ENCODE measurements around the gene PTPRN2. TPM values are rescaled to one million over a fixed set of nuclear protein-coding genes. Genes with fewer than 3 reads are reported as not detected.

PTPRN2 gene
- total RNA-seq, 4 donors from 2014 or later: 6.6 to 10.7 (median 8.2) TPM

DNA sequence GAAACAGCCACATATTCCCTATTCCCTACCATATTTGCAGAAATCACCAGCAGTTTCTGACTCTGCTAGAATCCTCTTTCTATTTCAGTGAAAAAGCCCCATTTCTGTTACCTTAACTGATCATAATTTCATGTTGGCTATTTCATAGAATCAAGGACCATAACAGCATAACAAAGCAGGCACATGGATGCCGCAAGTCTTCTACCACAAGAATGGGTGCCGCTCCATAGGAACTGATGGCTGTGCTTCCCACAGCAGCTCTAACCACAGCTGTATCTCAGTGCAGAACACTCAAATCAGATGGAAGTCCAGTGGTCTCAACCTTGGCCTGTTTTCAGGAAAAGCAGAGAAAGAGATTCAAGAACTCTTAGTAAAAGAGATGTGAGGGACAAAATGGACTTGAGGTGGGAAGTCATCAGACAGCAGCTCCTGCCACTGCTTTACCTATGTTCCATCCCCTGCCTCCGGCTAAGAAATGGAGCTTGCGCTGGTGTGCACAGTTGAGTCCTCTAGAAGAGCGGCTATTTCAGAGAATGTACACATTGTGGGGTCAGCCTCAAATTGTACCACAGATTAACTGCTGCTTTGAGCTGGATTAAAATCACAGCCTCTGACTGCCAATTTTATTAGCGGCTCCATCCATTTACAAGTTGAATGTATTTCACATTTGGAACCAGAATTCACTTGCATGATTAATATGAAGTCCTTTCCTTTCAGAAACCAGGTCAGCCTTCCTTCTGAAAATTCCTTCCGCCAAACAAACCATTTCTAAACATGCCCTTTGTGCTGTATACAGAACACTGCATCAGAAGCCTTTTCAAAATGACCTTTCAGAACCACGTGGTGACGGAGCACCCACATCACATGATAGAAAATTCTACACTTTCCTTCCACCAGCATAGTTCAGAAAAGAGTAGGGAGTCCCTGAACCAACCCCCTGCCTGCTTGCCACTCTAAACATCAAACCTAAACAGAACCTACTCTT is 7.7 kb downstream of the PTPRN2 start:
- no peak overlapping the region for H3K4me3 ChIP-seq
- no peak overlapping the region for H3K27ac ChIP-seq
- no peaks in the 10 kb centered on the region for H3K4me1 ChIP-seq
- H3K9me3 ChIP-seq: peaks cover 0 to 29% (median 0%) of the 10 kb centered on the region in 4 donors
- TF ChIP-seq POLR2A (IDR thresholded peaks at IDR 0.05) (no peak), EP300 (IDR thresholded peaks at IDR 0.05) (no peak)
- TF ChIP-seq, protein P1, sequence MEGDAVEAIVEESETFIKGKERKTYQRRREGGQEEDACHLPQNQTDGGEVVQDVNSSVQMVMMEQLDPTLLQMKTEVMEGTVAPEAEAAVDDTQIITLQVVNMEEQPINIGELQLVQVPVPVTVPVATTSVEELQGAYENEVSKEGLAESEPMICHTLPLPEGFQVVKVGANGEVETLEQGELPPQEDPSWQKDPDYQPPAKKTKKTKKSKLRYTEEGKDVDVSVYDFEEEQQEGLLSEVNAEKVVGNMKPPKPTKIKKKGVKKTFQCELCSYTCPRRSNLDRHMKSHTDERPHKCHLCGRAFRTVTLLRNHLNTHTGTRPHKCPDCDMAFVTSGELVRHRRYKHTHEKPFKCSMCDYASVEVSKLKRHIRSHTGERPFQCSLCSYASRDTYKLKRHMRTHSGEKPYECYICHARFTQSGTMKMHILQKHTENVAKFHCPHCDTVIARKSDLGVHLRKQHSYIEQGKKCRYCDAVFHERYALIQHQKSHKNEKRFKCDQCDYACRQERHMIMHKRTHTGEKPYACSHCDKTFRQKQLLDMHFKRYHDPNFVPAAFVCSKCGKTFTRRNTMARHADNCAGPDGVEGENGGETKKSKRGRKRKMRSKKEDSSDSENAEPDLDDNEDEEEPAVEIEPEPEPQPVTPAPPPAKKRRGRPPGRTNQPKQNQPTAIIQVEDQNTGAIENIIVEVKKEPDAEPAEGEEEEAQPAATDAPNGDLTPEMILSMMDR (IDR thresholded peaks at IDR 0.05): no peak
- DNase-seq (ENCODE audit: low spot score in 2 of 2): no peak
- WGBS, 2 donors: 88% methylated on average over 9 of the region's 9 CpGs
- peaks cover 0 to 16% of the 10 kb centered on the region in 2 donors for H3K27me3 ChIP-seq
- no peaks in the 10 kb centered on the region for H3K36me3 ChIP-seq

DNA sequence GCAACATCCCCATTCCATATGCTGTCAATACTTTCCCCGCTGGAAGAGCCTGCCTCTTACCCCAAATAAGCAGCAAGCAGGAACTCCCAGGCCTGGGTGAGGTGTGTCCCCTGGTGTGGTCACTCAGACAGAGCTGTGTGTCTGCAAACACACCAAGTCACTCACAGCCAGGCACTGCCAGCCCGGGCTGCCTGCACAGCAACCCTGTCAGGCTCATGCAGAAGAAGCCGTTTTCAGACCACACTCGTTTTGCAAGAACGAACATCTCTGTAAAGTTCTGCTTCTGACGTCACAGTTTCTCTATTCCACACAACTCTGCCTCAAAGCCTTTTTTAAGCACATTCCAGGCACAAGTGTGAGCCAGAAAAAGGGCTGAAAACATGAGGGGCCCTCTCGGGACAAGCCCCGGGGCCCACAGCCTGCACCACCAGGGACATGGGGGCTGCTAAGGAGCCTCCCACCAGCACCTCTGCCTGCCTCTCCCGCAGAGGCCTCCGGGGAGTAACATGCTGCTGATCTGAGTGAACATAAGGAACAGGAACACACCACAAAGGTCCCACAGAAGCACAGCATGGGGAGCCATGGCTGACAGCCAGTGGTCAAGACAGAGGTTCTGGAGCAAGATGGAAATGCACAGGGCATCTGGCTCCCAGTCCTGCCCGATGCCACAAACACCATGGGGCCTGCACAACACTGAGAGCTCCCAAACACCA is 11.4 kb downstream of the PTPRN2 start:
- TF ChIP-seq, protein P1 (IDR thresholded peaks at IDR 0.05): no peak
- TF ChIP-seq EP300 (IDR thresholded peaks at IDR 0.05): no peak
- TF ChIP-seq POLR2A (IDR thresholded peaks at IDR 0.05): no peak

DNA sequence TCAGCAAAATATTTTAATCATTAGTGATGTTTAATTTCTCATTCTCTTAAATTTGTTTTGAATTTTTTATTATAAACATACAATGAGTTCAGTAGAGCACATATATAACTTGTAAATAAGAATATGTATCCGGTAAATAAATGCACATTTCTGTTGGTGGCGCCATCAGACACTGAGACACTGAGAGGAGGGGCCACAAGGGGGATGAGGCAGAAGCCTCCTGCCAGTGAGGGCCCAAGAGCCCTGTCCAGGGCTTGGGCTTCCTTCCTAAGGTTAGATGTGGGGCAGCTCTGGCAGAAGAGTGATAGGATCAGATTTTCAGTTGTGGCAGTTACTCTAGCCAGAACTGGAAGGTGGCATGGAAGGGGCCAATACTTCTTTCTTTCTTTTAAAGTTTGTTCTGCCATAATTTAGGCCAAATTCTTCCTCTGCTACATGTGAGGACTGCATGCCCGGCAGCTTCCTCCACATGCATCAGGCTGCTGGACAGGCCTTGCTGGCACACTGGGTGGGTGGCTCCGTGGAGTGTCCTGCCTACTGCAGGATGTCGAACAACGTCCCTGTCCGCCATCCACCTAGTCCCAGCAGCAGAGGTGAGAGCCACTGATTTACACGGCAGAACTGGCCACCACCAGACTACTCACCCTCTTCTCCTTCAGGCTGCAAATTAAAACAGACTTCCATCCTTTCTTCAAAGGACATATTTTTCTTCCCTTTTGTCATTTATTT is 13.2 kb downstream of the PTPRN2 start:
- Histone ChIP-seq H3K36me3 (no peaks in the 10 kb centered on the region), H3K27me3 (peaks cover 0 to 13% of the 10 kb centered on the region in 2 donors), H3K4me3 (no peak overlapping the region), H3K4me1 (no peaks in the 10 kb centered on the region), H3K27ac (no peak overlapping the region), H3K9me3 (peaks cover 0 to 10% (median 0%) of the 10 kb centered on the region in 4 donors)
- WGBS, 2 donors: 79 to 80% methylated on average over 8 of the region's 8 CpGs
- TF ChIP-seq EP300 (IDR thresholded peaks at IDR 0.05) (no peak), POLR2A (IDR thresholded peaks at IDR 0.05) (no peak)
- TF ChIP-seq, protein P1 (IDR thresholded peaks at IDR 0.05): no peak
- DNase-seq (ENCODE audit: low spot score in 2 of 2): no peak

More for the DNA sequence above, 11.4 kb downstream of the PTPRN2 start:
- Histone ChIP-seq H3K9me3 (peaks cover 0 to 27% (median 0%) of the 10 kb centered on the region in 4 donors), H3K27me3 (no peaks in the 10 kb centered on the region), H3K27ac (no peak overlapping the region), H3K4me1 (no peaks in the 10 kb centered on the region), H3K4me3 (no peak overlapping the region), H3K36me3 (no peaks in the 10 kb centered on the region)
- WGBS, 2 donors: 70 to 71% methylated on average over 11 of the region's 11 CpGs
- no peak for DNase-seq (ENCODE audit: low spot score in 2 of 2)

DNA sequence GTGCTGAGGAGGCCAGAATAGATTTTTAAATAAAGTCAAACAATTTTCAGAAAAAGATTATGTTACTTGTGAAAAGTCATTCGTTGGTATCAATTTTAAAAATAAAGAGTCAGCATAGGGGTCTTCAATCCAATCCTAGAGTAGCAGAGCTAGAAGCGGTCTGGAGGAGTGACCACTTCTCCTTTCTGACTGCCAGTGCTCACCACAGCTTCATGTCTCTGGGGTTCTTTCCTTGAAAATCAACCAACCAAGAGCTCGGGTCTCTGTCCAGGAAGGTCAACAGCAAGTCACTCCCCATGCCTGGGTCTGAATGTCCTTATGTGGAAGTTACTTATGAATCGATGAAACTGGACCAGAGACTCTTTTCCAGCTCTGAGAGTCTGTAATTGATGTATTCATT is 14.3 kb downstream of the PTPRN2 start:
- TF ChIP-seq POLR2A (IDR thresholded peaks at IDR 0.05): no peak
- TF ChIP-seq EP300 (IDR thresholded peaks at IDR 0.05): no peak
- TF ChIP-seq, protein P1 (IDR thresholded peaks at IDR 0.05): no peak
- WGBS, 2 donors: 62 to 71% methylated on average over 4 of the region's 4 CpGs
- no peaks in the 10 kb centered on the region for H3K36me3 ChIP-seq
- H3K4me3 ChIP-seq: no peak overlapping the region
- DNase-seq (ENCODE audit: low spot score in 2 of 2): no peak
- no peaks in the 10 kb centered on the region for H3K4me1 ChIP-seq
- H3K9me3 ChIP-seq: no peaks in the 10 kb centered on the region
- no peak overlapping the region for H3K27ac ChIP-seq
- H3K27me3 ChIP-seq: peaks cover 0 to 24% of the 10 kb centered on the region in 2 donors
